K562 (cell line): ENCODE data around the gene ZNF672. TPM values are rescaled to one million over a fixed set of nuclear protein-coding genes. Genes with fewer than 3 reads are reported as not detected.

Experiments used
- C11orf30 ChIP-seq: fragments of 450-650 bp; IDR thresholded peaks from 2 replicates; pipeline ENCODE4 v1.6.1; 2016; ENCODE audit warnings: low read depth, mild to moderate bottlenecking
- CAMTA2 ChIP-seq: fragments of 250-450 bp; sonication (Bioruptor Pico); conservative IDR thresholded peaks from 2 replicates; pipeline ENCODE4 v1.5.1; 2022
- FOXA3 ChIP-seq, 2 experiments: fragments of 450-650 bp in 1 of 2; sonication (generic) in 1 of 2; formaldehyde crosslinking; IDR thresholded peaks in 1 of 2; conservative IDR thresholded peaks in 1 of 2; 2 replicates each; pipeline versions ENCODE4 v1.4.0 to v1.8.0; 2020 to 2022; ENCODE audit warnings: mild to moderate bottlenecking in 2 of 2, missing genetic modification reagents in 1 of 2
- JUND ChIP-seq, 2 experiments: IDR thresholded peaks; 2 replicates in 1 of 2; 3 replicates in 1 of 2; pipeline ENCODE4 v1.6.1; 2011; ENCODE audit warnings: borderline replicate concordance in 2 of 2, low read depth in 2 of 2, low read length in 2 of 2, improper control_type of control experiment in 1 of 2, missing biosample characterization in 1 of 2, missing genetic modification characterization in 1 of 2, missing genetic modification reagents in 1 of 2
- POLR2A ChIP-seq: fragments of 450-650 bp; conservative IDR thresholded peaks from 2 replicates; pipeline ENCODE4 v1.6.1; 2016
- POLR2G ChIP-seq: fragments of 200-400 bp; formaldehyde crosslinking; IDR thresholded peaks from 2 replicates; pipeline ENCODE4 v1.6.1; 2017; ENCODE audit warnings: low read depth, mild to moderate bottlenecking, antibody characterized with exemption, low read length, moderate library complexity
- PRDM10 ChIP-seq: fragments of 450-650 bp; IDR thresholded peaks from 2 replicates; pipeline ENCODE4 v1.6.1; 2018; ENCODE audit not compliant: partially characterized antibody
- REST ChIP-seq, 2 experiments: fragments of 450-650 bp; formaldehyde crosslinking in 1 of 2; IDR thresholded peaks; 2 replicates each; pipeline versions ENCODE4 v1.4.0 to v1.6.1; 2014 to 2020; ENCODE audit warnings: mild to moderate bottlenecking in 2 of 2, borderline replicate concordance in 1 of 2, low read depth in 1 of 2
- SLC30A9 ChIP-seq: fragments of 250-450 bp; sonication (Bioruptor Pico); IDR thresholded peaks from 2 replicates; pipeline ENCODE4 v1.8.0; 2022; ENCODE audit warnings: mild to moderate bottlenecking, moderate library complexity
- SMARCC2 ChIP-seq: fragments of 450-650 bp; IDR thresholded peaks from 2 replicates; pipeline ENCODE4 v1.6.1; 2017; ENCODE audit warnings: antibody characterized with exemption, moderate library complexity, mild to moderate bottlenecking, low read depth
- SMARCE1 ChIP-seq: fragments of 450-650 bp; IDR thresholded peaks from 2 replicates; pipeline ENCODE4 v1.7.1; 2016; ENCODE audit warnings: mild to moderate bottlenecking
- TCF7L2 ChIP-seq: fragments of 150-350 bp; IDR thresholded peaks from 2 replicates; pipeline ENCODE4 v1.6.1; 2016; ENCODE audit warnings: low read depth, mild to moderate bottlenecking, low read length, moderate library complexity
- ZNF655 ChIP-seq: fragments of 250-450 bp; sonication (Bioruptor Pico); IDR thresholded peaks from 2 replicates; pipeline ENCODE4 v1.5.0; 2021
- ZNF717 ChIP-seq: fragments of 250-450 bp; sonication (Bioruptor Pico); IDR thresholded peaks from 2 replicates; pipeline ENCODE4 v1.5.0; 2021
- polyA plus RNA-seq, 8 experiments: library from polyadenylated mRNA; depleted of rRNA in 4 of 8; stranded (reverse) in 5 of 8; unstranded in 3 of 8; fragments of >200 nt; fragmentation: Nextera tagmentation in 2 of 8; fragmentation: Illumina TruSeq in 1 of 8; extraction: Ambion mirVana in 2 of 8; extraction: Trizol in 1 of 8; gene quantifications; 2 replicates each; pipeline versions ENCODE4 v1.2.1 to v1.2.3, GENCODE V29; 2011 to 2014; ENCODE audit warnings: inconsistent platforms in 1 of 8, missing spikeins in 1 of 8
- total RNA-seq, 7 experiments: library from RNA; depleted of rRNA in 6 of 7; stranded (reverse); fragments of >200 nt in 6 of 7; fragmentation: Illumina TruSeq in 2 of 7; extraction: Trizol in 2 of 7; gene quantifications; 2 replicates each; pipeline versions ENCODE4 v1.2.1 to v1.2.3, GENCODE V29; 2011 to 2021; ENCODE audit warnings: low replicate concordance in 1 of 7

The ZNF672 gene
- total and polyA plus RNA-seq, 9 of the 15 experiments (the other 6 are each of a cell fraction or from before 2014, with no cell fraction given) = 1.9 to 57.9 (median 24.1) TPM

DNA sequence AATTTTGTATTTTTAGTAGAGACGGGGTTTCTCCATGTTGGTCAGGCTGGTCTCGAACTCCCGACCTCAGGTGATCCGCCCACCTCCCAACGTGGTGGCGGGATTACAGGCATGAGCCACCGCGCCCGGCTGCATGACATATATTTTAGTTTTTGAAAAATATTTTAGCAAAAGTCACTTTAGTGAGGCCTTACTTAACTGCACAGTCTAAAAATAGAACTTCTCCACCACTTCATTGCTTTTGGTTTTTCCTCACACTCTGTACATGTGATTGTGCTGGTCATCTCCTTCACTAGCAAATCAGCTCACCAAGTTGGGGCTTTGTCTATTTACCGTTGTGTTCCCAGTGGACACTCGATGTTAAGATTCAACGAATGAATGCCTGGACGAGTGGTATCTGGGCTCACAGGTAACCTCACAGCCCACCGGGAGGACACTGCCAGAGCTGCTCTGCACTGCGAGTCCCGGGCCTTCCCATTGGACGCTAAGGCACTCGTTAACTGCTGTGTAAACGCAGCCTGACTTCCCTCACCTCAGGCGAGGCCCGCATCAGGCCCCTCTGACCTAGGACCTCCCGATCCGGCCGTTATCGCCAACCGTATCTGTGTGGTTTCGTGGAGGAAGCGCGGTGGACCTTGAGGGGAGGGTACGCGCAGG lies 34.9 kb downstream of the ZNF672 start (continued):
- 0 out of 2 replicates have a peak, but pooled peaks have one; percentile 1 for TF ChIP-seq REST (IDR thresholded peaks at IDR 0.05; ENCODE audit: borderline replicate concordance)
- TF ChIP-seq REST (CRISPR knock-in tag; IDR thresholded peaks at IDR 0.05; ENCODE audit: low read depth) = 0 out of 2 replicates have a peak, but pooled peaks have one; percentile 46
- no peak for TF ChIP-seq SMARCE1
- TF ChIP-seq POLR2A = 0 out of 2 replicates have a peak, but pooled peaks have one; percentile 73
- no peak for TF ChIP-seq CAMTA2
- no peak for TF ChIP-seq PRDM10
- 0 out of 2 replicates have a peak, but pooled peaks have one; percentile 59 for TF ChIP-seq POLR2G
- no peak for TF ChIP-seq TCF7L2
- no peak for TF ChIP-seq ZNF655
- TF ChIP-seq C11orf30 = no peak
- TF ChIP-seq FOXA3 (CRISPR knock-in tag; conservative IDR thresholded peaks at IDR 0.05 in 1 of 2, IDR thresholded peaks at IDR 0.05 in 1 of 2) = peak in 1 of 2 experiments; percentile 82; a peak in 2 of 4 replicates
- TF ChIP-seq ZNF717 (CRISPR knock-in tag) = no peak
- TF ChIP-seq SLC30A9 (CRISPR knock-in tag) = no peak
- TF ChIP-seq JUND (IDR thresholded peaks at IDR 0.05; ENCODE audit: borderline replicate concordance, low read depth, low read length) = no peak
- 0 out of 3 replicates have a peak, but pooled peaks have one; percentile 5 for TF ChIP-seq JUND (tag; IDR thresholded peaks at IDR 0.05; ENCODE audit: borderline replicate concordance, low read depth, low read length)
- TF ChIP-seq SMARCC2 = no peak
